HG03469 (cell line): ENCODE results near the gene PGAM5.
A peak's percentile ranks its signal among the peaks of the same experiment; 100 is the strongest.
"Not testable (repeated sequence)": the region's sequence is repeated elsewhere in the genome, so short reads cannot be mapped to it uniquely, and the experiment has no call there.

Experiments
- ATAC-seq: cut with Tn5 transposase; IDR thresholded peaks from one replicate; pipeline ENCODE4 v1.9.1; 2021; ENCODE audit warnings: mild to moderate bottlenecking, moderate library complexity, moderate number of reproducible peaks; ENCODE audit not compliant: unreplicated experiment

The PGAM5 gene

DNA sequence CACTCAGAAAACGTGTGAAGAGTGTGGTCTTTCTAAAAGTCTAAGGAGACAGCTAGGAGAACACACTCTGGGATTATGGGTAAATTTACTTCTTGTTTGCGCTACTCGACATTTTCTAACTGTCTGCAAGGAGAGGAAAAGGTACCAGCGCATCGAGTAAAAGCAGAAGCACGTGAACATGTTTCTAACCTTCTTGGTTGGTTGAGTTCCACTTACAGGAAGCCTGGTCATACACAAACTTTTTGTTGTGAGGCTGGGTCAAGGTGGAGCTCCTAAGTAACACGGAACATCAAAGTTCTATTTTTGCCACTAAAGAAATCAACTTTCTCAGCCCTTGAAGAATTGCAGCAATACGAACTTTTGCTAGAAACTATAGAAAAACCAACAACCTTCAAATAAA, 31.0 kb downstream of the PGAM5 start:
- ATAC-seq, result no peak

GRCh38 chr12:132743831-132744230, 33.2 kb downstream of the PGAM5 start:
- ATAC-seq, result no peak

DNA sequence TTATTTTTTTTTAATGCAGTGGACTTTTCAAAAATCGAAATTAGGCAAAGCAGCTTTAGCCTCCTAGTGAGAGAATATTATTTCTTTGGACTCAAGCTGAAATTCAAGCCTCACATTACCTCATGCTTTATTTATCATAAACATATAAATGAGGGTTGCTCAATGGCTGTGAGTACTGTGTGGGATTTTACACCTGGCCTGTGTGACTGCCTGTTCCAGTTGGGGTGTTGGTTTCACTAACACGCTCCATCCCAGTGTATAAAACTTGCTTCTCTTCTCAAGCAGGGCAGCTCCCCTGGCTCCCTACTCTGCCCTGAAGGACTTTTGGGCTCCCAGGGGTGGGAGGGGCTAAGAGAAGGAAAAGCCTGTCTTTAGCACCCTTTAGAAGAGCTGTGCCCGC, 36.0 kb downstream of the PGAM5 start:
- no peak for ATAC-seq

DNA sequence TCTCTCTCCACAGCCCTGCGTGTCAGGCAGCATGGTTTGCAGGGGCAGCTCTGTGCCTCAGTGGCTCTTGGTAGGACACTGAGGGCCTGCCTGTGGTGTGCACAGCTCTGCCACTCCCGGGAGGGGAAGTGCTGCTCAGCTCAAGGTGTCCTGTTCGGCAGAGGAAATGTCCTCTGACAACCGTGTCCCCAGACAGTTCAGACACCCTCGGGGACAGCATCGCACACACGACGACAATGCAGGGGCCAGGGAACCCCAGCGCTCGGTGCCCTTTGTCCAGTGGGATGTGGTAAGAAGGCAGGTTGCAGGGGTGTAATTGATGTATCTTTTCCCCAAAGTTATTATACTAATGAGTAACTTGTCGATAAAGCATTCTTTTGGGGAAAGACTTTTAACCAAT, 36.8 kb downstream of the PGAM5 start:
- ATAC-seq, result no peak

GRCh38 chr12:132747896-132748295, 37.3 kb downstream of the PGAM5 start:
- no peak for ATAC-seq

- ATAC-seq, result no peak
Observed at GRCh38 chr12:132748319-132748718, 37.7 kb downstream of the PGAM5 start.

GRCh38 chr12:132753670-132754069, 43.0 kb downstream of the PGAM5 start:
- not testable (repeated sequence) for ATAC-seq

GRCh38 chr12:132754160-132754932, 43.7 kb downstream of the PGAM5 start:
- no peak for ATAC-seq

DNA sequence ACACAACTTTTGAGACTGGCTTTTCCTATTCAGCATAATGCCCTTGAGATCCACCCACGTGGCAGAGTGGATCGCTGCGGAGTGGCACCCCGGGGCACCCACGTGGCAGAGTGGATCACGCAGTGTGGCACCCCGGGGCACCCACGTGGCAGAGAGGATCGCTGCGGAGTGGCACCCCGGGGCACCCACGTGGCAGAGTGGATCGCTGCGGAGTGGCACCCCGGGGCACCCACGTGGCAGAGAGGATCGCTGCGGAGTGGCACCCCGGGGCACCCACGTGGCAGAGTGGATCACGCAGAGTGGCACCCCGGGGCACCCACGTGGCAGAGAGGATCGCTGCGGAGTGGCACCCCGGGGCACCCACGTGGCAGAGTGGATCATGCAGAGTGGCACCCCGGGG, 48.2 kb downstream of the PGAM5 start:
- ATAC-seq, result not testable (repeated sequence)

DNA sequence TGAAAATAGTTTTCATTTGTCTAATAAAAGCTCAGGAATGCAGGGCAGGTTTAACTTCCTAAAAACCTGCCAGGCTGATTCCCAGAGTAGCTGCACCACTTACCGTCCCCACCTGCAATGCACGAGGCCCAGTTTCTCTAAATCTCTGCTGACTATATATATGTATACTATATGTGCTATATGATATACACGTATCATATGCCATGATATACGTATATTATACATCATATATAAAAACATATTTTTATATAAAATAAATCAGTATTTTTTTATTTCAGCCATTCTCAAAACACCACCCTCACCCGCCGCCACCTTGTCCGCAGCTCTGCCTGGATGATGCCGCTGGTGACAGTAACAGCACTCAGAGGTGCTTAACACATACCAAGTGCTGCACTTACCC, 48.7 kb downstream of the PGAM5 start:
- ATAC-seq, result no peak

DNA sequence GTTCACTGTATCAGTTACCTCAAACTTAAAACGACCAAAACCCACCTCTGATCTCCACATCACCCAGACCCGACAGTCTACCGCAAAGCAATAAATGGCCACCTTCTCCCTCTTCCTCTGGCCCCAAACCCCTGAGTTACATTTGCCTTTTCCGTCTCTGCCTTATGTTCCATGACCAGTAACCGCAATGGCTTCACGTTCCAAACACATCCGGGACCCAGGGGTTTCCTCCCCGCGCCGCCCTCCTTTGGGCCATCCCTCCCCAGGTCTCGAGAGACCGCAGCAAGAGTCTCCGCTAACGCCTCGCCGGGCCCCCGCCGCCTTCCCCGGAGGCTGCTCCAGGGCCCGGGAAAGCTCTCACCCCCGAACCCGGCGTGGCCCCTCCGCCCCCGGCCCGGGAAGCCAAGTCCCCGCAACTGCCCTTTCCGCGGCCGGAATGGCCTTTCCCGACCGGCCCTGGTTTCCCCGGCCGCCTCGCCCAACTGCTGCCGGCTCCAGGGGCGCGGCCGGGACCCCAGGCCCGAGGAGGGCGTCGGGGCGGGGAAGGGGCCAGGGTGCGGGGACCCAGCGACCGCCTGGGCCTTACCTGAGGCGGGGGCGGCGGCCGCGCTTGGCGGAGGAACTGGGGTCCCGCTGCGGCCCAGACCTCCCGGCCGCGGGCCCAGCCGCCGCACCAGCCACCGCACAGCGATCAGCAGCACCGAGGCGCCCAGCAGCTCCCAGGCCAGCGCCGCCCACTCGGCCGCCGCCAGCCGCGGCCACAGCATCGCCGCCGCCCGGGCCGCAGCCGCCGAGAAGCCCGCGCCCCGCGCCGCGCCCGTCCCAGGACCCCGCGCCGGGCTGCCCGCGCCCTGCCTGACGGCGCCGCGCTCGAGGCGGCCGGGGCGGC, 50.6 kb downstream of the PGAM5 start, which contains the start of gene ANKLE2:
Gene ANKLE2 (minus strand): TSS at position 801 of the 889 bp plus-strand sequence. CDS start 34 bp downstream, at position 767.
- ATAC-seq, result peak; percentile 8

GRCh38 chr12:132761921-132762583, 51.4 kb downstream of the PGAM5 start:
- peak; percentile 42 for ATAC-seq

- no peak for ATAC-seq
Observed at GRCh38 chr12:132764231-132764630, 53.6 kb downstream of the PGAM5 start.

DNA sequence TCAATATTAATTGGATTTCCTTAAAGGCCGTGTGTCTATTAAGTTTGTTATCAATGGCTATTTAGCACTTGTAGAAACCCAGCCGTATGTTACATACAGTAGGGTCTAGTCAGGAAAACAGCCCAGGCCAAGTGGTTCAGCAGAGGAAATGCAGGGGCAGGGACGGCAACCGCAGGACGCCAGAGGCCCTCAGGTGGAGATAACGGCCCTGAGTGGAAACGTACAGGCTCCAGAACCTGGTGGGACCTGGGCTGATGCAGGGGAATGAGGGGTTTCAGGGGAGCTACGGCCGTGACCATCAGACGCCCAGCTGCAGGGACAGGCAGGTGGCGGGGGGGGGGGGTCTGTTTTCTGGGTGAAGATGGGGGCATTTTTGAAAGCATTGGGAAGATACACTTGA, 54.7 kb downstream of the PGAM5 start:
- no peak for ATAC-seq

- no peak for ATAC-seq
Observed at GRCh38 chr12:132766380-132767085, 55.9 kb downstream of the PGAM5 start.

GRCh38 chr12:132771126-132771838, 60.6 kb downstream of the PGAM5 start:
- peak; percentile 35 for ATAC-seq
